H1 (cell line): ENCODE results near the gene DDX18. TPM values are rescaled to one million over a fixed set of nuclear protein-coding genes. Genes with fewer than 3 reads are reported as not detected.

Experiments used
- EZH2 ChIP-seq: fragments of 200-600 bp; sonication (generic); IDR thresholded peaks from 2 replicates; pipeline ENCODE4 v1.7.1; 2012; ENCODE audit warnings: low read depth, mild to moderate bottlenecking, moderate library complexity, low read length, inconsistent platforms; ENCODE audit not compliant: severe bottlenecking
- GTF2F1 ChIP-seq: IDR thresholded peaks from 2 replicates; pipeline ENCODE4 v1.6.1; 2012; ENCODE audit warnings: low read depth, low read length, improper control_type of control experiment, borderline replicate concordance
- POLR2A ChIP-seq, 2 experiments: IDR thresholded peaks; 1 replicate in 1 of 2; 2 replicates in 1 of 2; pipeline ENCODE4 v1.6.1; 2011; ENCODE audit warnings: low read depth in 2 of 2, low read length in 2 of 2, mild to moderate bottlenecking in 2 of 2; ENCODE audit errors: control extremely low read depth in 1 of 2
- POU5F1 ChIP-seq: IDR thresholded peaks from 2 replicates; pipeline ENCODE4 v1.6.1; 2011; ENCODE audit warnings: low read depth, mild to moderate bottlenecking, low read length, moderate library complexity
- RFX5 ChIP-seq: IDR thresholded peaks from 2 replicates; pipeline ENCODE4 v1.6.1; 2011; ENCODE audit warnings: low read depth, low read length, improper control_type of control experiment, borderline replicate concordance
- SIX5 ChIP-seq: IDR thresholded peaks from 2 replicates; pipeline ENCODE4 v1.6.1; 2011; ENCODE audit warnings: mild to moderate bottlenecking, low read depth, low read length
- SUZ12 ChIP-seq: fragments of 200-600 bp; sonication (generic); IDR thresholded peaks from 2 replicates; pipeline ENCODE4 v1.6.1; 2012; ENCODE audit warnings: mild to moderate bottlenecking, inconsistent platforms, low read length, moderate library complexity, mixed read lengths
- polyA plus RNA-seq, 7 experiments: library from polyadenylated mRNA; depleted of rRNA in 3 of 7; stranded (reverse) in 5 of 7; unstranded in 2 of 7; fragments of >200 nt in 5 of 7; fragments of 200-250 nt in 2 of 7; gene quantifications; 1 replicate in 5 of 7; 2 replicates in 1 of 7; 4 replicates in 1 of 7; pipeline versions ENCODE4 v1.2.1 to v1.2.3, GENCODE V29; 2011 to 2013; ENCODE audit warnings: missing spikeins in 2 of 7, mixed read lengths in 2 of 7
- total RNA-seq: library from RNA; stranded (reverse); fragmentation: NEBNext Ultra II Directional; extraction: Animal tissue kit (Norgen Biotek cat#: 25700); gene quantifications from 2 replicates; pipeline ENCODE4 v1.2.1, GENCODE V29; 2021
- TF ChIP-seq, protein P1 (sequence below): IDR thresholded peaks from 2 replicates; pipeline ENCODE4 v1.6.1; 2011; ENCODE audit warnings: low read length, improper control_type of control experiment
- TF ChIP-seq, protein P2 (sequence below): fragments of 300-600 bp; sonication (generic); IDR thresholded peaks from 2 replicates; pipeline ENCODE4 v1.7.1; 2012; ENCODE audit warnings: low read length, moderate library complexity, mild to moderate bottlenecking, inconsistent platforms; ENCODE audit not compliant: insufficient replicate concordance

Gene DDX18
- total and polyA plus RNA-seq, 2 of the 8 experiments (the other 6 are each of a cell fraction or from before 2014, with no cell fraction given), result 31.3 to 119 TPM

DNA sequence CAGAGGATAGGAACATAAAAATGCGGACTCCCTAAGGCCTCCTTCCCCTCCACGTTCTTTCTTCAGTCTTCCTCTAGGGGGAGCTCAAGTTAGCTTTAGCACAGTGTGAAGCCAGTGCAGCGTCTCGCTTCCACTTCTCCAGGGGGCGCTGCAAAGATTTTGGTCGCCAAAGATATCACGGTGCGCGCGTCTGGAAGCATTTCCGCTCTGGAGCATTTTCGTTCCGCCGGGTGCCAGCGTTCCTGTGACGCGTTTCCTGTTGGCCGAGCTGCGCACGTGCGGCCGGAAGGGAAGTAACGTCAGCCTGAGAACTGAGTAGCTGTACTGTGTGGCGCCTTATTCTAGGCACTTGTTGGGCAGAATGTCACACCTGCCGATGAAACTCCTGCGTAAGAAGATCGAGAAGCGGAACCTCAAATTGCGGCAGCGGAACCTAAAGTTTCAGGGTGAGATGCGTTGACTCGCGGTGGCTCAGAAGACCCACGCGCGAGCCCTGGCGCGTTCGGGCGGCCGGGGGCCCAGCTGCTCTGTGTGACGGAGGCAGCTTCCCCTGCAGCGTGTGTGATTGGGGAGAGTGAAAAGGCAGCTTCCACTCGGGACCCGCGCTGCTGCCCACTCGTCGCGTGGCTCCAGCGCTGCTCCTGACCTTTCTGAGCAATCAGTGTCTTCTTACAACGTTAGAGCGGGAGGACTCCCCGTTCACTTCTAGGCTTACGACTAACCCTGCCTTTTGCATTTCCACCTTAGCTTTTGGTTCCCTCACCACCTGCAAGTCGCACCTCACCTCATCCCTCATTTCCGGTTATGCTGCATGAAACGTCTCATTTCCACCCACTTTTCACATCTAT is at the start of gene DDX18 (continued):
- TF ChIP-seq POU5F1, result 0 out of 2 replicates have a peak, but pooled peaks have one; percentile 29
- TF ChIP-seq RFX5, result no peak
- TF ChIP-seq, protein P1, sequence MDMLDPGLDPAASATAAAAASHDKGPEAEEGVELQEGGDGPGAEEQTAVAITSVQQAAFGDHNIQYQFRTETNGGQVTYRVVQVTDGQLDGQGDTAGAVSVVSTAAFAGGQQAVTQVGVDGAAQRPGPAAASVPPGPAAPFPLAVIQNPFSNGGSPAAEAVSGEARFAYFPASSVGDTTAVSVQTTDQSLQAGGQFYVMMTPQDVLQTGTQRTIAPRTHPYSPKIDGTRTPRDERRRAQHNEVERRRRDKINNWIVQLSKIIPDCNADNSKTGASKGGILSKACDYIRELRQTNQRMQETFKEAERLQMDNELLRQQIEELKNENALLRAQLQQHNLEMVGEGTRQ, result peak; percentile 60; the same call in 1 of the 2 replicates
- peak; percentile 33 to 80 for TF ChIP-seq POLR2A (IDR thresholded peaks at IDR 0.05; ENCODE audit: control extremely low read depth in 1 of 2, low read depth in 2 of 2, low read length in 2 of 2)
- TF ChIP-seq, protein P2, sequence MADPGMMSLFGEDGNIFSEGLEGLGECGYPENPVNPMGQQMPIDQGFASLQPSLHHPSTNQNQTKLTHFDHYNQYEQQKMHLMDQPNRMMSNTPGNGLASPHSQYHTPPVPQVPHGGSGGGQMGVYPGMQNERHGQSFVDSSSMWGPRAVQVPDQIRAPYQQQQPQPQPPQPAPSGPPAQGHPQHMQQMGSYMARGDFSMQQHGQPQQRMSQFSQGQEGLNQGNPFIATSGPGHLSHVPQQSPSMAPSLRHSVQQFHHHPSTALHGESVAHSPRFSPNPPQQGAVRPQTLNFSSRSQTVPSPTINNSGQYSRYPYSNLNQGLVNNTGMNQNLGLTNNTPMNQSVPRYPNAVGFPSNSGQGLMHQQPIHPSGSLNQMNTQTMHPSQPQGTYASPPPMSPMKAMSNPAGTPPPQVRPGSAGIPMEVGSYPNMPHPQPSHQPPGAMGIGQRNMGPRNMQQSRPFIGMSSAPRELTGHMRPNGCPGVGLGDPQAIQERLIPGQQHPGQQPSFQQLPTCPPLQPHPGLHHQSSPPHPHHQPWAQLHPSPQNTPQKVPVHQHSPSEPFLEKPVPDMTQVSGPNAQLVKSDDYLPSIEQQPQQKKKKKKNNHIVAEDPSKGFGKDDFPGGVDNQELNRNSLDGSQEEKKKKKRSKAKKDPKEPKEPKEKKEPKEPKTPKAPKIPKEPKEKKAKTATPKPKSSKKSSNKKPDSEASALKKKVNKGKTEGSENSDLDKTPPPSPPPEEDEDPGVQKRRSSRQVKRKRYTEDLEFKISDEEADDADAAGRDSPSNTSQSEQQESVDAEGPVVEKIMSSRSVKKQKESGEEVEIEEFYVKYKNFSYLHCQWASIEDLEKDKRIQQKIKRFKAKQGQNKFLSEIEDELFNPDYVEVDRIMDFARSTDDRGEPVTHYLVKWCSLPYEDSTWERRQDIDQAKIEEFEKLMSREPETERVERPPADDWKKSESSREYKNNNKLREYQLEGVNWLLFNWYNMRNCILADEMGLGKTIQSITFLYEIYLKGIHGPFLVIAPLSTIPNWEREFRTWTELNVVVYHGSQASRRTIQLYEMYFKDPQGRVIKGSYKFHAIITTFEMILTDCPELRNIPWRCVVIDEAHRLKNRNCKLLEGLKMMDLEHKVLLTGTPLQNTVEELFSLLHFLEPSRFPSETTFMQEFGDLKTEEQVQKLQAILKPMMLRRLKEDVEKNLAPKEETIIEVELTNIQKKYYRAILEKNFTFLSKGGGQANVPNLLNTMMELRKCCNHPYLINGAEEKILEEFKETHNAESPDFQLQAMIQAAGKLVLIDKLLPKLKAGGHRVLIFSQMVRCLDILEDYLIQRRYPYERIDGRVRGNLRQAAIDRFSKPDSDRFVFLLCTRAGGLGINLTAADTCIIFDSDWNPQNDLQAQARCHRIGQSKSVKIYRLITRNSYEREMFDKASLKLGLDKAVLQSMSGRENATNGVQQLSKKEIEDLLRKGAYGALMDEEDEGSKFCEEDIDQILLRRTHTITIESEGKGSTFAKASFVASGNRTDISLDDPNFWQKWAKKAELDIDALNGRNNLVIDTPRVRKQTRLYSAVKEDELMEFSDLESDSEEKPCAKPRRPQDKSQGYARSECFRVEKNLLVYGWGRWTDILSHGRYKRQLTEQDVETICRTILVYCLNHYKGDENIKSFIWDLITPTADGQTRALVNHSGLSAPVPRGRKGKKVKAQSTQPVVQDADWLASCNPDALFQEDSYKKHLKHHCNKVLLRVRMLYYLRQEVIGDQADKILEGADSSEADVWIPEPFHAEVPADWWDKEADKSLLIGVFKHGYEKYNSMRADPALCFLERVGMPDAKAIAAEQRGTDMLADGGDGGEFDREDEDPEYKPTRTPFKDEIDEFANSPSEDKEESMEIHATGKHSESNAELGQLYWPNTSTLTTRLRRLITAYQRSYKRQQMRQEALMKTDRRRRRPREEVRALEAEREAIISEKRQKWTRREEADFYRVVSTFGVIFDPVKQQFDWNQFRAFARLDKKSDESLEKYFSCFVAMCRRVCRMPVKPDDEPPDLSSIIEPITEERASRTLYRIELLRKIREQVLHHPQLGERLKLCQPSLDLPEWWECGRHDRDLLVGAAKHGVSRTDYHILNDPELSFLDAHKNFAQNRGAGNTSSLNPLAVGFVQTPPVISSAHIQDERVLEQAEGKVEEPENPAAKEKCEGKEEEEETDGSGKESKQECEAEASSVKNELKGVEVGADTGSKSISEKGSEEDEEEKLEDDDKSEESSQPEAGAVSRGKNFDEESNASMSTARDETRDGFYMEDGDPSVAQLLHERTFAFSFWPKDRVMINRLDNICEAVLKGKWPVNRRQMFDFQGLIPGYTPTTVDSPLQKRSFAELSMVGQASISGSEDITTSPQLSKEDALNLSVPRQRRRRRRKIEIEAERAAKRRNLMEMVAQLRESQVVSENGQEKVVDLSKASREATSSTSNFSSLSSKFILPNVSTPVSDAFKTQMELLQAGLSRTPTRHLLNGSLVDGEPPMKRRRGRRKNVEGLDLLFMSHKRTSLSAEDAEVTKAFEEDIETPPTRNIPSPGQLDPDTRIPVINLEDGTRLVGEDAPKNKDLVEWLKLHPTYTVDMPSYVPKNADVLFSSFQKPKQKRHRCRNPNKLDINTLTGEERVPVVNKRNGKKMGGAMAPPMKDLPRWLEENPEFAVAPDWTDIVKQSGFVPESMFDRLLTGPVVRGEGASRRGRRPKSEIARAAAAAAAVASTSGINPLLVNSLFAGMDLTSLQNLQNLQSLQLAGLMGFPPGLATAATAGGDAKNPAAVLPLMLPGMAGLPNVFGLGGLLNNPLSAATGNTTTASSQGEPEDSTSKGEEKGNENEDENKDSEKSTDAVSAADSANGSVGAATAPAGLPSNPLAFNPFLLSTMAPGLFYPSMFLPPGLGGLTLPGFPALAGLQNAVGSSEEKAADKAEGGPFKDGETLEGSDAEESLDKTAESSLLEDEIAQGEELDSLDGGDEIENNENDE, result no peak
- no peak for TF ChIP-seq EZH2
- no peak for TF ChIP-seq SUZ12
- TF ChIP-seq GTF2F1, result peak; percentile 60; the same call in 1 of the 2 replicates
- TF ChIP-seq SIX5, result no peak
